Suprapubic skin (tissue), 4 donors: ENCODE data around the gene MCF2L2.

Experiments
- POLR2A ChIP-seq, 2 donors: fragments of 450-650 bp; IDR thresholded peaks; one replicate each; pipeline ENCODE4 v1.6.1; 2017; ENCODE audit warnings: antibody characterized with exemption in 2 of 2, mild to moderate bottlenecking in 2 of 2, moderate library complexity in 2 of 2
- POLR2AphosphoS5 ChIP-seq, 3 donors: sonication (generic); formaldehyde crosslinking; IDR thresholded peaks; one replicate each; pipeline ENCODE4 v1.6.1; 2017; ENCODE audit warnings: antibody characterized with exemption in 3 of 3
- TF ChIP-seq, protein P1 (sequence below), 2 donors: fragments of 200-600 bp in 1 of 2; fragments of 450-650 bp in 1 of 2; sonication (generic) in 1 of 2; IDR thresholded peaks; one replicate each; pipeline ENCODE4 v1.5.1; 2016 to 2019; ENCODE audit warnings: antibody characterized with exemption in 2 of 2, mild to moderate bottlenecking in 1 of 2, moderate library complexity in 1 of 2

- TF ChIP-seq, protein P1, sequence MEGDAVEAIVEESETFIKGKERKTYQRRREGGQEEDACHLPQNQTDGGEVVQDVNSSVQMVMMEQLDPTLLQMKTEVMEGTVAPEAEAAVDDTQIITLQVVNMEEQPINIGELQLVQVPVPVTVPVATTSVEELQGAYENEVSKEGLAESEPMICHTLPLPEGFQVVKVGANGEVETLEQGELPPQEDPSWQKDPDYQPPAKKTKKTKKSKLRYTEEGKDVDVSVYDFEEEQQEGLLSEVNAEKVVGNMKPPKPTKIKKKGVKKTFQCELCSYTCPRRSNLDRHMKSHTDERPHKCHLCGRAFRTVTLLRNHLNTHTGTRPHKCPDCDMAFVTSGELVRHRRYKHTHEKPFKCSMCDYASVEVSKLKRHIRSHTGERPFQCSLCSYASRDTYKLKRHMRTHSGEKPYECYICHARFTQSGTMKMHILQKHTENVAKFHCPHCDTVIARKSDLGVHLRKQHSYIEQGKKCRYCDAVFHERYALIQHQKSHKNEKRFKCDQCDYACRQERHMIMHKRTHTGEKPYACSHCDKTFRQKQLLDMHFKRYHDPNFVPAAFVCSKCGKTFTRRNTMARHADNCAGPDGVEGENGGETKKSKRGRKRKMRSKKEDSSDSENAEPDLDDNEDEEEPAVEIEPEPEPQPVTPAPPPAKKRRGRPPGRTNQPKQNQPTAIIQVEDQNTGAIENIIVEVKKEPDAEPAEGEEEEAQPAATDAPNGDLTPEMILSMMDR (IDR thresholded peaks at IDR 0.05): no peak
- no peak for TF ChIP-seq POLR2A (IDR thresholded peaks at IDR 0.05)
- no peak for TF ChIP-seq POLR2AphosphoS5 (IDR thresholded peaks at IDR 0.05)
These were observed 249.4 kb downstream of the MCF2L2 start for GRCh38 chr3:183178833-183179549.
